Measurements from ENCODE around the gene WDFY3. TPM values are rescaled to one million over a fixed set of nuclear protein-coding genes. Genes with fewer than 3 reads are reported as not detected.

The WDFY3 gene
- total and polyA plus RNA-seq, 7 donors, result 3.2 to 54.2 (median 38.2) TPM

GRCh38 chr4:84957514-84958420 lies 8.7 kb downstream of the WDFY3 start:
- Histone ChIP-seq H3K27ac (peak overlapping the region; percentile 31), H3K4me3 (no peak overlapping the region), H3K36me3 (ENCODE audit: insufficient read depth in 1 of 2, low read depth in 1 of 2) (no peaks in the 10 kb centered on the region), H3K4me1 (peaks cover 62% of the 10 kb centered on the region), H3K9me3 (no peaks in the 10 kb centered on the region), H3K27me3 (ENCODE audit: insufficient read depth in 3 of 3, low read length in 2 of 3) (no peaks in the 10 kb centered on the region)
- TF ChIP-seq, protein P1, sequence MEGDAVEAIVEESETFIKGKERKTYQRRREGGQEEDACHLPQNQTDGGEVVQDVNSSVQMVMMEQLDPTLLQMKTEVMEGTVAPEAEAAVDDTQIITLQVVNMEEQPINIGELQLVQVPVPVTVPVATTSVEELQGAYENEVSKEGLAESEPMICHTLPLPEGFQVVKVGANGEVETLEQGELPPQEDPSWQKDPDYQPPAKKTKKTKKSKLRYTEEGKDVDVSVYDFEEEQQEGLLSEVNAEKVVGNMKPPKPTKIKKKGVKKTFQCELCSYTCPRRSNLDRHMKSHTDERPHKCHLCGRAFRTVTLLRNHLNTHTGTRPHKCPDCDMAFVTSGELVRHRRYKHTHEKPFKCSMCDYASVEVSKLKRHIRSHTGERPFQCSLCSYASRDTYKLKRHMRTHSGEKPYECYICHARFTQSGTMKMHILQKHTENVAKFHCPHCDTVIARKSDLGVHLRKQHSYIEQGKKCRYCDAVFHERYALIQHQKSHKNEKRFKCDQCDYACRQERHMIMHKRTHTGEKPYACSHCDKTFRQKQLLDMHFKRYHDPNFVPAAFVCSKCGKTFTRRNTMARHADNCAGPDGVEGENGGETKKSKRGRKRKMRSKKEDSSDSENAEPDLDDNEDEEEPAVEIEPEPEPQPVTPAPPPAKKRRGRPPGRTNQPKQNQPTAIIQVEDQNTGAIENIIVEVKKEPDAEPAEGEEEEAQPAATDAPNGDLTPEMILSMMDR (IDR thresholded peaks at IDR 0.05), result no peak
- 58 to 70% (median 59%) methylated on average over 4 of the region's 4 CpGs for WGBS, 3 donors
- intact Hi-C loops (cut with DNase I), result no loop called here
- DNase-seq, result no peak
- no peak for ATAC-seq

- H3K27me3 ChIP-seq (ENCODE audit: insufficient read depth in 3 of 3, low read length in 2 of 3), result no peaks in the 10 kb centered on the region
- WGBS, 3 donors, result 60 to 76% (median 69%) methylated on average over 3 of the region's 3 CpGs
- TF ChIP-seq, protein P1 (IDR thresholded peaks at IDR 0.05), result no peak
- no peaks in the 10 kb centered on the region for H3K36me3 ChIP-seq (ENCODE audit: insufficient read depth in 1 of 2, low read depth in 1 of 2)
- H3K4me3 ChIP-seq, result no peak overlapping the region
- H3K4me1 ChIP-seq, result peaks cover 67% of the 10 kb centered on the region
- H3K9me3 ChIP-seq, result no peaks in the 10 kb centered on the region
- ATAC-seq, result no peak
- no peak for DNase-seq
- intact Hi-C loops (cut with DNase I), result no loop called here
- H3K27ac ChIP-seq, result peak overlapping the region; percentile 60
These were observed 10.5 kb downstream of the WDFY3 start for GRCh38 chr4:84956014-84956413.

- Histone ChIP-seq H3K9me3 (no peaks in the 10 kb centered on the region), H3K36me3 (ENCODE audit: insufficient read depth in 1 of 2, low read depth in 1 of 2) (no peaks in the 10 kb centered on the region), H3K4me3 (no peak overlapping the region), H3K4me1 (peaks cover 67% of the 10 kb centered on the region), H3K27ac (peak overlapping the region; percentile 60), H3K27me3 (ENCODE audit: insufficient read depth in 3 of 3, low read length in 2 of 3) (no peaks in the 10 kb centered on the region)
- DNase-seq, result no peak
- TF ChIP-seq, protein P1 (IDR thresholded peaks at IDR 0.05), result no peak
- intact Hi-C loops (cut with DNase I), result no loop called here
- WGBS, 3 donors, result 70 to 79% (median 70%) methylated on average over 6 of the region's 6 CpGs
- no peak for ATAC-seq
These were observed 11.4 kb downstream of the WDFY3 start for GRCh38 chr4:84954982-84955567.

DNA sequence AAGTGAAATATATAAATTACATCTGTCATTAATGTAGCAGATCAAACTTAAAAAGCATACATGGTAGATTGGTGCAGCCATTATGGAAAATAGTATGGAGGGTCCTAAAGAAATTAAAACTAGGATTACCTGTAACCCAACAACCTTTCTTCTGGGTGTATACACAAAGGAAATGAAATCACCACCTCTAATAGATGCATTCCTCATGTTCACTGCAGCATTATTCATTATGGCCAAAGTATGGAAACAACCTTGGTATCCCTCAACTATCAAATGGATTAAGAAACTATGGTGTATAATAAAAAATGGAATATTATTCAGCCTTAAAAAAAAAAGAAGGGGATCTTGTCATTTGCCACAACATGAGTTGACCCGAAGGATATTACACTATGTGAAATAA lies 13.7 kb downstream of the WDFY3 start:
- Histone ChIP-seq H3K27ac (peak overlapping the region; percentile 83), H3K4me1 (peaks cover 63% of the 10 kb centered on the region), H3K4me3 (no peak overlapping the region), H3K9me3 (no peaks in the 10 kb centered on the region), H3K27me3 (ENCODE audit: insufficient read depth in 3 of 3, low read length in 2 of 3) (no peaks in the 10 kb centered on the region), H3K36me3 (ENCODE audit: insufficient read depth in 1 of 2, low read depth in 1 of 2) (no peaks in the 10 kb centered on the region)
- DNase-seq, result no peak
- TF ChIP-seq, protein P1 (IDR thresholded peaks at IDR 0.05), result no peak
- 93 to 95% (median 94%) methylated on average over 1 of the region's 1 CpG for WGBS, 3 donors
- ATAC-seq, result no peak
- intact Hi-C loops (cut with DNase I), result no loop called here

All from psoas muscle (tissue), 8 donors.